Spleen (tissue), 7 donors: ENCODE results near the gene PTPRK.

ENCODE experiments used
- CTCF ChIP-seq, 11 experiments: fragments of 200-600 bp in 7 of 11; fragments of 450-650 bp in 4 of 11; sonication (generic) in 4 of 11; IDR thresholded peaks in 8 of 11; conservative IDR thresholded peaks in 3 of 11; 1 replicate in 7 of 11; 2 replicates in 4 of 11; pipeline versions ENCODE4 v1.4.0 to v1.8.0; 2016 to 2021; ENCODE audit warnings: antibody characterized with exemption in 11 of 11, inconsistent platforms in 4 of 11, mild to moderate bottlenecking in 1 of 11
- POLR2A ChIP-seq, 3 donors: fragments of 450-650 bp; IDR thresholded peaks; one replicate each; pipeline ENCODE4 v1.5.1; 2017; ENCODE audit warnings: antibody characterized with exemption in 3 of 3, mild to moderate bottlenecking in 1 of 3
- POLR2AphosphoS5 ChIP-seq, 3 donors: sonication (generic); formaldehyde crosslinking; IDR thresholded peaks; one replicate each; pipeline ENCODE4 v1.5.1; 2017; ENCODE audit warnings: antibody characterized with exemption in 3 of 3
- donor health status: DM: no; HTN: no; CAD: no; lungs with moderate emphysema.
- donor health status: DM: no; HTN: no; CAD: no.
- donor health status: DM: no; HTN: no; CAD: no.

- no peak for TF ChIP-seq POLR2A (IDR thresholded peaks at IDR 0.05)
- TF ChIP-seq CTCF (IDR thresholded peaks at IDR 0.05 in 8 of 11, conservative IDR thresholded peaks at IDR 0.05 in 3 of 11) = no peak
- no peak for TF ChIP-seq POLR2AphosphoS5 (IDR thresholded peaks at IDR 0.05)
Measured at GRCh38 chr6:128114164-128114563, 406.2 kb downstream of the PTPRK start.
